ENCODE data around the gene GRIP1. TPM values are rescaled to one million over a fixed set of nuclear protein-coding genes. Genes with fewer than 3 reads are reported as not detected.

GRIP1 gene
- total and polyA plus RNA-seq, 10 of the 15 experiments (the other 5 are each of a cell fraction or from before 2014, with no cell fraction given) = 0.05 to 0.85 (median 0.50) TPM; not detected in 7

DNA sequence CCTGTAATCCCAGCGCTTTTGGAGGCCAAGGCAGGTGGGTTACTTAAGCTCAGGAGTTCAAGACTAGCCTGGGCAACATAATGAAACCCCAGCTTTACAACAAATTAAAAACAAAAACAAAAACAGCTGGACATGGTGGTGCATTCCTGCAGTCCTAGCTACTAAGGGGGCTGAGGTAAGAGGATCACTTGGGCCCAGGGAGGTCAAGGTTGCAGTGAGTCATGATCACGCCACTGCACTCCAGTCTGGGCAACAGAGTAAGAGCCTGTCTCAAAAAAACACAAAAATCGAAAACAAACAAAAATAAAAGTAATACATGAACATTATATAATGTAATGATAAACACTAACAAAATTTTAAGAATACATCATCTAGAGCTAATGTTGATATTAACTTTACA, 46.2 kb upstream of the GRIP1 start:
- Histone ChIP-seq H3K79me2 (ENCODE audit: control insufficient read depth, insufficient read depth, low read length) (no peaks in the 10 kb centered on the region), H4K20me1 (ENCODE audit: control insufficient read depth, insufficient read depth) (no peaks in the 10 kb centered on the region), H3K4me1 (ENCODE audit: control insufficient read depth, insufficient read depth, low read length) (no peaks in the 10 kb centered on the region), H3K4me3 (no peak overlapping the region), H3K9ac (ENCODE audit: control insufficient read depth, insufficient read depth, low read length) (no peak overlapping the region), H3K4me2 (ENCODE audit: control insufficient read depth, insufficient read depth) (no peak overlapping the region), H3K27me3 (replicated peaks in 1 of 2; ENCODE audit: control insufficient read depth in 2 of 2, insufficient read depth in 2 of 2, low read length in 1 of 2) (peaks cover 1 to 4% of the 10 kb centered on the region in 2 experiments; a peak in 1 of 4 replicates), H3K9me3 (replicated peaks; ENCODE audit: control insufficient read depth, insufficient read depth, low read length) (no peaks in the 10 kb centered on the region), H2AFZ (ENCODE audit: control insufficient read depth, low read depth, low read length) (no peak overlapping the region), H3K27ac (ENCODE audit: control insufficient read depth, insufficient read depth) (no peak overlapping the region), H3K36me3 (ENCODE audit: control insufficient read depth in 2 of 2, insufficient read depth in 2 of 2, low read length in 1 of 2) (no peaks in the 10 kb centered on the region)
- CTCF ChIA-PET = no interaction called here
- BruUV-seq (replicated peaks) = no TSS peak
- RAD21 ChIA-PET (ENCODE audit: unreplicated experiment) = no interaction called here
- no peak for FAIRE-seq
- POLR2A ChIA-PET = no interaction called here
- intact Hi-C loops (cut with micrococcal nuclease; ENCODE audit: unreplicated experiment) (no loop called here), in situ Hi-C loops (cut with MboI) (no loop called here)
- WGBS (ENCODE audit: insufficient coverage, insufficient replicate concordance, low lambda C conversion rate, missing lambda C conversion rate) = 47% methylated on average over 3 of the region's 3 CpGs
- ATAC-seq = no peak
- SMC1A ChIA-PET (ENCODE audit: uncharacterized antibody, unreplicated experiment) = interaction anchor here (1.0 kb wide), 1 partner anchor 13 kb away, joined by 4 read pairs; no protein-coding TSS in a partner anchor
- TF ChIP-seq CBX5 (IDR thresholded peaks at IDR 0.05; ENCODE audit: low read depth) = no peak
- TF ChIP-seq IKZF2 (IDR thresholded peaks at IDR 0.05) = no peak
- TF ChIP-seq MYB (IDR thresholded peaks at IDR 0.05; ENCODE audit: borderline replicate concordance, low read depth, low read length) = no peak
- TF ChIP-seq MTA2 (IDR thresholded peaks at IDR 0.05; ENCODE audit: low read depth) = no peak
- TF ChIP-seq, protein P1, sequence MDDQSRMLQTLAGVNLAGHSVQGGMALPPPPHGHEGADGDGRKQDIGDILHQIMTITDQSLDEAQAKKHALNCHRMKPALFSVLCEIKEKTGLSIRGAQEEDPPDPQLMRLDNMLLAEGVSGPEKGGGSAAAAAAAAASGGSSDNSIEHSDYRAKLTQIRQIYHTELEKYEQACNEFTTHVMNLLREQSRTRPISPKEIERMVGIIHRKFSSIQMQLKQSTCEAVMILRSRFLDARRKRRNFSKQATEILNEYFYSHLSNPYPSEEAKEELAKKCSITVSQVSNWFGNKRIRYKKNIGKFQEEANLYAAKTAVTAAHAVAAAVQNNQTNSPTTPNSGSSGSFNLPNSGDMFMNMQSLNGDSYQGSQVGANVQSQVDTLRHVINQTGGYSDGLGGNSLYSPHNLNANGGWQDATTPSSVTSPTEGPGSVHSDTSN (IDR thresholded peaks at IDR 0.05; ENCODE audit: insufficient replicate concordance, low read depth, low read length) = no peak
- TF ChIP-seq ETV6 (conservative IDR thresholded peaks at IDR 0.05 in 1 of 2, IDR thresholded peaks at IDR 0.05 in 1 of 2; ENCODE audit: borderline replicate concordance in 1 of 2, low read depth in 1 of 2) = no peak
- TF ChIP-seq ZNF622 (IDR thresholded peaks at IDR 0.05) = no peak
- TF ChIP-seq GATAD2B (conservative IDR thresholded peaks at IDR 0.05; ENCODE audit: low read depth) = no peak
- no peak for TF ChIP-seq IRF4 (IDR thresholded peaks at IDR 0.05; ENCODE audit: low read depth, low read length)
- TF ChIP-seq PML (IDR thresholded peaks at IDR 0.05; ENCODE audit: low read length) = no peak
- no peak for TF ChIP-seq NFYA (IDR thresholded peaks at IDR 0.05; ENCODE audit: borderline replicate concordance, low read depth, low read length)
- no peak for TF ChIP-seq EP300 (IDR thresholded peaks at IDR 0.05; ENCODE audit: borderline replicate concordance in 1 of 2, control insufficient read depth in 1 of 2, low read depth in 2 of 2, low read length in 2 of 2)
- no peak for TF ChIP-seq JUND (IDR thresholded peaks at IDR 0.05; ENCODE audit: low read depth, low read length)
- TF ChIP-seq RCOR1 (conservative IDR thresholded peaks at IDR 0.05; ENCODE audit: low read depth, low read length) = no peak
- no peak for TF ChIP-seq STAT1 (conservative IDR thresholded peaks at IDR 0.05)
- no peak for TF ChIP-seq ASH2L (IDR thresholded peaks at IDR 0.05; ENCODE audit: borderline replicate concordance, low read depth)
- TF ChIP-seq ESRRA (IDR thresholded peaks at IDR 0.05; ENCODE audit: low read length) = no peak
- no peak for DNase-seq (ENCODE audit: low read depth, low spot score)

Measured in GM12878 (cell line).